ENCODE measurements around the gene DCXR.
A peak's percentile ranks its signal among the peaks of the same experiment; 100 is the strongest.

Gene DCXR

GRCh38 chr17:82005701-82006348, 31.7 kb downstream of the DCXR start:
- H3K4me3 Mint-ChIP-seq = no peak overlapping the region
- H3K36me3 Mint-ChIP-seq = peaks cover 6 to 12% of the 10 kb centered on the region in 2 donors
- peaks cover 0 to 6% of the 10 kb centered on the region in 2 donors for H3K4me1 Mint-ChIP-seq
- H3K9me3 Mint-ChIP-seq = no peaks in the 10 kb centered on the region
- H3K27ac Mint-ChIP-seq = peak overlapping the region; percentile 14
- no peaks in the 10 kb centered on the region for H3K27me3 Mint-ChIP-seq
- DNase-seq (no peak), ATAC-seq (replicated peaks) (no peak)

GRCh38 chr17:82004517-82005455, 32.7 kb downstream of the DCXR start:
- DNase-seq = no peak
- H3K27me3 Mint-ChIP-seq = no peaks in the 10 kb centered on the region
- no peaks in the 10 kb centered on the region for H3K9me3 Mint-ChIP-seq
- H3K4me3 Mint-ChIP-seq = no peak overlapping the region
- peaks cover 6 to 9% of the 10 kb centered on the region in 2 donors for H3K36me3 Mint-ChIP-seq
- H3K4me1 Mint-ChIP-seq = peaks cover 3 to 6% of the 10 kb centered on the region in 2 donors
- no peak overlapping the region for H3K27ac Mint-ChIP-seq
- ATAC-seq (replicated peaks) = no peak

GRCh38 chr17:82003411-82004381, 33.8 kb downstream of the DCXR start:
- no peaks in the 10 kb centered on the region for H3K27me3 Mint-ChIP-seq
- H3K4me1 Mint-ChIP-seq = peaks cover 3 to 6% of the 10 kb centered on the region in 2 donors
- H3K9me3 Mint-ChIP-seq = no peaks in the 10 kb centered on the region
- no peak overlapping the region for H3K4me3 Mint-ChIP-seq
- H3K27ac Mint-ChIP-seq = no peak overlapping the region
- no peak for ATAC-seq (replicated peaks)
- no peak for DNase-seq
- H3K36me3 Mint-ChIP-seq = peaks cover 0 to 5% of the 10 kb centered on the region in 2 donors

- Mint-ChIP-seq H3K36me3 (peaks cover 4 to 11% of the 10 kb centered on the region in 2 donors), H3K4me3 (no peak overlapping the region), H3K4me1 (peaks cover 3 to 6% of the 10 kb centered on the region in 2 donors), H3K27ac (no peak overlapping the region), H3K27me3 (no peaks in the 10 kb centered on the region), H3K9me3 (no peaks in the 10 kb centered on the region)
- ATAC-seq (replicated peaks) (no peak), DNase-seq (no peak)
Measured at GRCh38 chr17:82001571-82002056, 35.9 kb downstream of the DCXR start.

- Mint-ChIP-seq H3K9me3 (no peaks in the 10 kb centered on the region), H3K27ac (no peak overlapping the region), H3K4me3 (no peak overlapping the region), H3K36me3 (peaks cover 5 to 15% of the 10 kb centered on the region in 2 donors), H3K4me1 (peaks cover 3 to 6% of the 10 kb centered on the region in 2 donors), H3K27me3 (no peaks in the 10 kb centered on the region)
- DNase-seq (no peak), ATAC-seq (replicated peaks) (peak in 1 of 2 donors; percentile 21)
Measured at GRCh38 chr17:82000803-82001570, 36.5 kb downstream of the DCXR start.

- Mint-ChIP-seq H3K9me3 (no peaks in the 10 kb centered on the region), H3K27ac (no peak overlapping the region), H3K4me1 (peaks cover 3 to 6% of the 10 kb centered on the region in 2 donors), H3K36me3 (peaks cover 4 to 17% of the 10 kb centered on the region in 2 donors), H3K4me3 (no peak overlapping the region), H3K27me3 (no peaks in the 10 kb centered on the region)
- ATAC-seq (replicated peaks) (no peak), DNase-seq (no peak)
Measured at GRCh38 chr17:81999976-82000802, 37.3 kb downstream of the DCXR start.

GRCh38 chr17:81999587-81999975, 37.9 kb downstream of the DCXR start:
- Mint-ChIP-seq H3K4me3 (no peak overlapping the region), H3K27ac (no peak overlapping the region), H3K27me3 (no peaks in the 10 kb centered on the region), H3K36me3 (peaks cover 7 to 17% of the 10 kb centered on the region in 2 donors), H3K9me3 (no peaks in the 10 kb centered on the region), H3K4me1 (peaks cover 3 to 6% of the 10 kb centered on the region in 2 donors)
- DNase-seq (no peak), ATAC-seq (replicated peaks) (no peak)

GRCh38 chr17:81998691-81999438, 38.6 kb downstream of the DCXR start:
- H3K9me3 Mint-ChIP-seq = no peaks in the 10 kb centered on the region
- H3K36me3 Mint-ChIP-seq = peaks cover 10 to 17% of the 10 kb centered on the region in 2 donors
- DNase-seq (no peak), ATAC-seq (replicated peaks) (no peak)
- no peak overlapping the region for H3K27ac Mint-ChIP-seq
- peaks cover 3 to 7% of the 10 kb centered on the region in 2 donors for H3K4me1 Mint-ChIP-seq
- H3K27me3 Mint-ChIP-seq = no peaks in the 10 kb centered on the region
- H3K4me3 Mint-ChIP-seq = no peak overlapping the region

GRCh38 chr17:81998212-81998611, 39.3 kb downstream of the DCXR start:
- Mint-ChIP-seq H3K4me3 (no peak overlapping the region), H3K9me3 (no peaks in the 10 kb centered on the region), H3K27me3 (no peaks in the 10 kb centered on the region), H3K4me1 (peaks cover 5 to 12% of the 10 kb centered on the region in 2 donors), H3K36me3 (peaks cover 10 to 21% of the 10 kb centered on the region in 2 donors), H3K27ac (no peak overlapping the region)
- no peak for DNase-seq
- ATAC-seq (replicated peaks) = no peak

- no peak for DNase-seq
- Mint-ChIP-seq H3K36me3 (peaks cover 13 to 21% of the 10 kb centered on the region in 2 donors), H3K9me3 (no peaks in the 10 kb centered on the region), H3K4me3 (no peak overlapping the region), H3K27me3 (no peaks in the 10 kb centered on the region), H3K4me1 (peaks cover 5 to 13% of the 10 kb centered on the region in 2 donors), H3K27ac (no peak overlapping the region)
- no peak for ATAC-seq (replicated peaks)
Measured at GRCh38 chr17:81996757-81997441, 40.6 kb downstream of the DCXR start.

GRCh38 chr17:81996232-81996756, 41.2 kb downstream of the DCXR start:
- Mint-ChIP-seq H3K27ac (no peak overlapping the region), H3K27me3 (no peaks in the 10 kb centered on the region), H3K4me3 (no peak overlapping the region), H3K36me3 (peaks cover 13 to 21% of the 10 kb centered on the region in 2 donors), H3K9me3 (no peaks in the 10 kb centered on the region), H3K4me1 (peaks cover 5 to 15% of the 10 kb centered on the region in 2 donors)
- DNase-seq = no peak
- no peak for ATAC-seq (replicated peaks)
